ENCODE results near the gene EVC2.

The EVC2 gene

GRCh38 chr4:5553801-5554200, 154.6 kb downstream of the EVC2 start:
- FAIRE-seq (no peak), DNase-seq (ENCODE audit: insufficient read length, low spot score) (no peak)
- no peak for TF ChIP-seq POLR2A (IDR thresholded peaks at IDR 0.05; ENCODE audit: low read depth, low read length)

DNA sequence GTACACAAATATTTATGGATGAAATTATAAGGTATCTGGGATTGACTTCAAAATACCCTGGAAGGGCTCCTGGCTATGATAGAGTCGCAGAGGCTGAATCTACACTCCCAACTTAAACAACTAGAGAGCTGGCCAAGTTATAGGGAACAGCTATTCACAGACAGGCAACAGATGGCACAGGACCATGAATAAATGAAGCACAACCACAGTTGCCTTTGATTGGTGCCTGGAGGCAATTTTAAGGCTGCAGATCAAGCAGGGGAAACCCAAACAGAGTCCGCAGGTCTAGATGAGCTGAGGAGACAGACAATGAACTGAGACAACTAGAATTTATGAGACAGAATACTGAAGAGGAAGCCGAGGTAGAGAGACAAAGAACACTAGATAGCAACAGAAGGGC, 155.9 kb downstream of the EVC2 start:
- FAIRE-seq = no peak
- DNase-seq (ENCODE audit: insufficient read length, low spot score) = no peak
- no peak for TF ChIP-seq POLR2A (IDR thresholded peaks at IDR 0.05; ENCODE audit: low read depth, low read length)

DNA sequence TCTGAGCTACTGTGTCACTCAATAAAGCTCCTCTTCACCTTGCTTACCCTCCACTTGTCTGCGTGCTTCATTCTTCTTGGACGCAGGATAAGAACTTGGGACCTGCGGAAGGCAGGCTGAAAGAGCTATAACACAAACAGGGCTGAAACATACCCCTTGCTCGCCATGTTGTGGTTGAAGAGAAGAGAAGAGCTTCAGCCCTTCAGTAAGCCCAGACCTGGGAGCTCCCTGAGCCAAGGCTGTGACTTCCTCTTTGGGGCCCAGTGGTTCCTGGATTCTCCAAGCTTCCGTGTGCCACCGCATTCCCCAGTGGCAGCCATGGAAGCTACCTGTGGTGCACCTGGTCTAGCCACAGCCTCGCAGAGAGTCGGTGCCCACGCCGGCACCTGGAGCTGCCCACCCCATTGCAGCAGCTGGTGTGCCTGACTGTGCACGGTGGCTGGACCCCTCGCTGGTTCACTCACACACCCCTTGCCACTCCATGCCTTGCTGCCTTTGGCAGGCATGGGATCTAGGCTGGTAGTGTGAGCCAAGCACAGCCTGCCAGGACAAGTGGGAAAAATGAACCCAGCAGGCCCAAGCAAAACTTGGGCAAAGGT, 160.6 kb downstream of the EVC2 start:
- no peak for TF ChIP-seq POLR2A (IDR thresholded peaks at IDR 0.05; ENCODE audit: low read depth, low read length)
- DNase-seq (ENCODE audit: insufficient read length, low spot score) (no peak), FAIRE-seq (no peak)

GRCh38 chr4:5545271-5545670, 163.1 kb downstream of the EVC2 start:
- FAIRE-seq = no peak
- no peak for DNase-seq (ENCODE audit: insufficient read length, low spot score)
- no peak for TF ChIP-seq POLR2A (IDR thresholded peaks at IDR 0.05; ENCODE audit: low read depth, low read length)

GRCh38 chr4:5544762-5545161, 163.6 kb downstream of the EVC2 start:
- TF ChIP-seq POLR2A (IDR thresholded peaks at IDR 0.05; ENCODE audit: low read depth, low read length) = no peak
- DNase-seq (ENCODE audit: insufficient read length, low spot score) = no peak
- no peak for FAIRE-seq

DNA sequence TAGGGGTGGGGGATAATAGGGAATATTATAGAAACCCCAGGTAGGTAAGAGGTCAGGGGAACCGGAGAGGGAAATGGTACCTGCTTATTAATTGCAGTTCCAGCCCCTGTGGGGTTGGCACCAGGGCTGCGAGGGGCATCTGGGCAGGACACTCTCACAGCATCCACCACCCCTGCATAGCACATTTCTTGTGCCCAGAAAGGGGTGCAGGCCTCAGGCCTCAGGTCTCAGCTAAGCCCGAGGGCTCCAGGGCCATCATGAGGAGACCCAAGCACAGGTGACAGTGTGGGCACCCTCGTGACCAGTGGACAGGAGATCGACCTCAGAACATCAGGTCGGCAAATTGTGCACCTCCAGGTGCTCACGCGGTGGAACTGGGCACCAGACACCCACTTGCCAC, 164.7 kb downstream of the EVC2 start:
- FAIRE-seq (no peak), DNase-seq (ENCODE audit: insufficient read length, low spot score) (no peak)
- TF ChIP-seq POLR2A (IDR thresholded peaks at IDR 0.05; ENCODE audit: low read depth, low read length) = no peak

- FAIRE-seq (no peak), DNase-seq (ENCODE audit: insufficient read length, low spot score) (no peak)
- TF ChIP-seq POLR2A (IDR thresholded peaks at IDR 0.05; ENCODE audit: low read depth, low read length) = no peak
These were observed 167.2 kb downstream of the EVC2 start for GRCh38 chr4:5541169-5541568.

- DNase-seq (ENCODE audit: insufficient read length, low spot score) (no peak), FAIRE-seq (no peak)
- TF ChIP-seq POLR2A (IDR thresholded peaks at IDR 0.05; ENCODE audit: low read depth, low read length) = no peak
These were observed 168.8 kb downstream of the EVC2 start for GRCh38 chr4:5539584-5539983.

GRCh38 chr4:5532100-5532499, 176.3 kb downstream of the EVC2 start:
- no peak for FAIRE-seq
- TF ChIP-seq POLR2A (IDR thresholded peaks at IDR 0.05; ENCODE audit: low read depth, low read length) = no peak
- DNase-seq (ENCODE audit: insufficient read length, low spot score) = no peak

DNA sequence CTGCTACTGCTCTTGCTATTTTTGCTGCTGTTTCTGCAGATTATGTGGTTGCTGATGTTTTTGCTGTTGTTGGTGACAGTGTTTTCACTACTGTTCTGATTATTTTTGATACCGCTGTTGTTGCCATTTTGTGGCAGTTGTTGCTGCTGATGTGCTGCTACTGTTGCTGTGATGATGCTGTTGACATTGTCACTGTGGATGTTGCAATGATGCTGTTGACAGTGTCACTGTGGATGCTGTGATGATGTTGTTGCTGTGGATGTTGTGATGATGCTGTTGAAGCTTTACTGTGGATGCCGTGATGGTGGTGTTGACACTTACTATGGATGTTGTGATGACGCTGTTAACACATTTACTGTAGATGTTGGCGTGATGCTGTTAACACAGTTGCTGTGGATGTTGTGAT, 180.3 kb downstream of the EVC2 start:
- FAIRE-seq = no peak
- TF ChIP-seq POLR2A (IDR thresholded peaks at IDR 0.05; ENCODE audit: low read depth, low read length) = no peak
- no peak for DNase-seq (ENCODE audit: insufficient read length, low spot score)

- FAIRE-seq = no peak
- TF ChIP-seq POLR2A (IDR thresholded peaks at IDR 0.05; ENCODE audit: low read depth, low read length) = no peak
- DNase-seq (ENCODE audit: insufficient read length, low spot score) = no peak
These were observed 181.1 kb downstream of the EVC2 start for GRCh38 chr4:5527211-5527610.

GRCh38 chr4:5526080-5526846, 182.1 kb downstream of the EVC2 start:
- no peak for FAIRE-seq
- no peak for TF ChIP-seq POLR2A (IDR thresholded peaks at IDR 0.05; ENCODE audit: low read depth, low read length)
- no peak for DNase-seq (ENCODE audit: insufficient read length, low spot score)

- no peak for TF ChIP-seq POLR2A (IDR thresholded peaks at IDR 0.05; ENCODE audit: low read depth, low read length)
- FAIRE-seq = no peak
- no peak for DNase-seq (ENCODE audit: insufficient read length, low spot score)
These were observed 183.7 kb downstream of the EVC2 start for GRCh38 chr4:5524446-5525299.

DNA sequence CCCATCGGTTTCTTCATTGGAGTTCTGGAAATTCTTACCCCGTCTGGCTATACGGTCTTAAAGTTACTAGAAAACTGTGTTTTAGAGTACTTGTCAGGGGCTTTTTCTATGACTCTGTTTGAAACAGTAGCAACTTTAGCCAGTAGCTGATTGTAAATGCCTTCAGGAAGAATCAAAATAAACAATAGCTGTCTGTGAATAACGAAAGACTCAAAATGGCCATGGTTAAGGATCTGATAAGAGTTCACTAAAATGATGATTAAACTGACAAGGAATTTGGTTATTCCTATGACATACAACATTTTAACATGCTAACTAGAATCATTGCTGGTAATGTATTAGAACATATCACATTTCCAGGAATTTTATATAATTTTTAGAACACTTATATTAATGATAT, 191.0 kb downstream of the EVC2 start:
- DNase-seq (ENCODE audit: insufficient read length, low spot score) (no peak), FAIRE-seq (no peak)
- TF ChIP-seq POLR2A (IDR thresholded peaks at IDR 0.05; ENCODE audit: low read depth, low read length) = no peak
